ENCODE results near the gene ITCH.
"Not testable (repeated sequence)": the region's sequence is repeated elsewhere in the genome, so short reads cannot be mapped to it uniquely, and the experiment has no call there.

The ITCH gene

GRCh38 chr20:34332262-34332920 lies 30.7 kb upstream of the ITCH start:
- DNase-seq (ENCODE audit: low read depth, low spot score), result no peak
- TF ChIP-seq, protein P1, sequence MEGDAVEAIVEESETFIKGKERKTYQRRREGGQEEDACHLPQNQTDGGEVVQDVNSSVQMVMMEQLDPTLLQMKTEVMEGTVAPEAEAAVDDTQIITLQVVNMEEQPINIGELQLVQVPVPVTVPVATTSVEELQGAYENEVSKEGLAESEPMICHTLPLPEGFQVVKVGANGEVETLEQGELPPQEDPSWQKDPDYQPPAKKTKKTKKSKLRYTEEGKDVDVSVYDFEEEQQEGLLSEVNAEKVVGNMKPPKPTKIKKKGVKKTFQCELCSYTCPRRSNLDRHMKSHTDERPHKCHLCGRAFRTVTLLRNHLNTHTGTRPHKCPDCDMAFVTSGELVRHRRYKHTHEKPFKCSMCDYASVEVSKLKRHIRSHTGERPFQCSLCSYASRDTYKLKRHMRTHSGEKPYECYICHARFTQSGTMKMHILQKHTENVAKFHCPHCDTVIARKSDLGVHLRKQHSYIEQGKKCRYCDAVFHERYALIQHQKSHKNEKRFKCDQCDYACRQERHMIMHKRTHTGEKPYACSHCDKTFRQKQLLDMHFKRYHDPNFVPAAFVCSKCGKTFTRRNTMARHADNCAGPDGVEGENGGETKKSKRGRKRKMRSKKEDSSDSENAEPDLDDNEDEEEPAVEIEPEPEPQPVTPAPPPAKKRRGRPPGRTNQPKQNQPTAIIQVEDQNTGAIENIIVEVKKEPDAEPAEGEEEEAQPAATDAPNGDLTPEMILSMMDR (IDR thresholded peaks at IDR 0.05; ENCODE audit: insufficient read depth, low read length, missing control alignments), result no peak
- CTCF ChIA-PET, result interaction anchor here (0.9 kb wide), 1 partner anchor 21 kb away, joined by 3 read pairs; no protein-coding TSS in a partner anchor
- POLR2A ChIA-PET, result no interaction called here
- H3K4me3 ChIP-seq (ENCODE audit: low read depth, low read length), result no peak overlapping the region

DNA sequence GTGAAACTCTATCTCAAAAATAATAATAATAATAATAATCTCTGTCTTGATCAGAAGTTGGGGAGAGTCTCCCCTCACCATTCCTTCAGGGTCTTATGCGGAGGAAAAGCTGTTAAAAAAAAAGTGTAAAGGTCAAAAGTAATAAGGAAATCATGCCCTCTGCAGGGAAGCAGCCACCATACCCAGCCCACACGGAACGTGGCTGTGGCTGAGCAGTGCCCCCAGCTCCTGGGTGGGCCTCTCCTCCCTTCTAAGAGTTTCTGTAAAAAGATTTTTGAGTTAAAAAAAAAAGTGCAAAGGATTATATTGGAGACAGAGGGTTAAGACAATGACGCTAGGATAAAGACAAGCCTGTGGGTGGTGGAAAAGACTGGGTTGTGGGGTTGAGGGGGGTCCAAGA lies 29.3 kb upstream of the ITCH start:
- ChIA-PET CTCF (interaction anchor here (1.6 to 2.0 kb wide), 2 partner anchors 21 to 30 kb away, joined by 4 to 13 read pairs; partner anchors contain the start of gene ITCH), POLR2A (no interaction called here)
- DNase-seq (ENCODE audit: low read depth, low spot score), result no peak
- no peak overlapping the region for H3K4me3 ChIP-seq (ENCODE audit: low read depth, low read length)
- TF ChIP-seq, protein P1 (IDR thresholded peaks at IDR 0.05; ENCODE audit: insufficient read depth, low read length, missing control alignments), result no peak

GRCh38 chr20:34334654-34335407 lies 28.2 kb upstream of the ITCH start:
- TF ChIP-seq, protein P1 (IDR thresholded peaks at IDR 0.05; ENCODE audit: insufficient read depth, low read length, missing control alignments), result no peak
- CTCF ChIA-PET, result interaction anchor here (1.6 to 3.3 kb wide), 4 partner anchors 11 to 29 kb away, joined by 4 to 16 read pairs (median 9); partner anchors contain the start of gene ITCH
- H3K4me3 ChIP-seq (ENCODE audit: low read depth, low read length), result no peak overlapping the region
- POLR2A ChIA-PET, result no interaction called here
- no peak for DNase-seq (ENCODE audit: low read depth, low spot score)

GRCh38 chr20:34337544-34337943 lies 25.5 kb upstream of the ITCH start:
- POLR2A ChIA-PET, result interaction anchor here (0.6 kb wide), 1 partner anchor 13 kb away, joined by 3 read pairs; no protein-coding TSS in a partner anchor
- CTCF ChIA-PET, result interaction anchor here (0.7 to 3.3 kb wide), 3 partner anchors 20 to 25 kb away, joined by 3 to 16 read pairs (median 5); no protein-coding TSS in a partner anchor
- no peak overlapping the region for H3K4me3 ChIP-seq (ENCODE audit: low read depth, low read length)
- DNase-seq (ENCODE audit: low read depth, low spot score), result no peak
- TF ChIP-seq, protein P1 (IDR thresholded peaks at IDR 0.05; ENCODE audit: insufficient read depth, low read length, missing control alignments), result no peak

DNA sequence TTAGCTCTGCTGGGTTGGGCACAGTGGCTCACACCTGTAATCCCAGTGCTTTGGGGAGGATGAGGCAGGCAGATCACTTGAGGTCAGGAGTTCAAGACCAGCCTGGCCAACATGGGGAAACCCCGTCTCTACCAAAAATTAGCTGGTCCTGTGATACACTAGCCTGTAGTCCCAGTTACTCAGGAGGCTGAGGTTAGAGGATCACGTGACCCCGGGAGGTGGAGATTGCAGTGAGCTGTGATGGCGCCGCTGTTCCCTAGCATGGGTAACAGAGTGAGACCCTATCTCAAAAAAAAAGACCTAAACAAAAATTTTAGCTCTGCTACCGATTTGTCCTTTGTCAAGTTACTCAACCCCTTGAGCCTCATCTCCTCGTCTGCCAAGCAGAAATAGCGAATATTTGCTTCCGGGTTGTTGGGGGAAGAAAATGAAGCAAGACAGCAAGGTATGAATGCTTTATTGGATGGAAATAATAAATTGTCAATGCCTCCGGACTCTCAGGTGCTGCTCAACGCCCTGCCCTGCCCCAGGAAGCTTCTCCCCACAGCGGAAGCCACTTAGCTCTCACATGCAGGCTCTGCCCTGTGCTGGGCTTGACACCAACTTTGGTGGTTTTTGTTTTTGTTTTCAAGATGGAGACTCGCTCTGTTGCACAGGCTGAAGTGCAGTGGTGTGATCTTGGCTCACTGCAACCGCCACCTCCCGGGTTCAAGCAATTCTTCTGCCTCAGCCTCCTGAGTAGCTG lies 24.9 kb upstream of the ITCH start:
- ChIA-PET POLR2A (interaction anchor here (0.6 kb wide), 1 partner anchor 14 kb away, joined by 3 read pairs; no protein-coding TSS in a partner anchor), CTCF (interaction anchor here (0.7 to 3.3 kb wide), 3 partner anchors 20 to 26 kb away, joined by 3 to 16 read pairs (median 5); no protein-coding TSS in a partner anchor)

GRCh38 chr20:34340726-34341125 lies 22.3 kb upstream of the ITCH start:
- H3K4me3 ChIP-seq (ENCODE audit: low read depth, low read length); POLR2A ChIA-PET; CTCF ChIA-PET; DNase-seq (ENCODE audit: low read depth, low spot score): not testable (repeated sequence)

More for the DNA sequence above, 24.9 kb upstream of the ITCH start:
- no peak for DNase-seq (ENCODE audit: low read depth, low spot score)
- TF ChIP-seq, protein P1 (IDR thresholded peaks at IDR 0.05; ENCODE audit: insufficient read depth, low read length, missing control alignments), result no peak
- no peak overlapping the region for H3K4me3 ChIP-seq (ENCODE audit: low read depth, low read length)

DNA sequence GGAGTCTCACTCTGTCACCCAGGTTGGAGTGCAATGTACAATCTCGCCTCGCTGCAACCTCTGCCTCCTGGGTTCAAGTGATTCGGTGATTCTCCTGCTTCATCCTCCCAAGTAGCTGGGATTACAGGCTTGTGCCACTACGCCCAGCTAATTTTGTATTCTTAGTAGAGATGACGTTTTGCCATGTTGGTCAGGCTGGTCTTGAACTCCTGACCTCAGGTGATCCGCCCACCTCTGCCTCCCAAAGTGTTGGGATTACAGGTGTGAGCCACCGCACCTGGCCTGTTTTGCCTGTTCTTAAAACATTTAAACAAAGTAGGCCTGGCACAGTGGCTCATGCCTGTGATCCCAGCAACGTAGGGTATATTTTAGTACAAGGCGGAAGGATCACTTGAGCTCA lies 21.9 kb upstream of the ITCH start:
- CTCF ChIA-PET, result interaction anchor here (0.7 kb wide), 1 partner anchor 150 kb away, joined by 3 read pairs; no protein-coding TSS in a partner anchor
- H3K4me3 ChIP-seq (ENCODE audit: low read depth, low read length); POLR2A ChIA-PET; DNase-seq (ENCODE audit: low read depth, low spot score): not testable (repeated sequence)
